D721Med (cell line): ENCODE measurements around the gene NTRK3.
A peak's percentile ranks its signal among the peaks of the same experiment; 100 is the strongest.

Experiments used
- DNase-seq: peaks from one replicate; pipeline ENCODE4 v3.0.0; 2011; ENCODE audit warnings: low spot score; ENCODE audit not compliant: insufficient read length
- FAIRE-seq: peaks from 2 replicates; lab custom pipeline; 2011; peaks lifted over from hg19 to GRCh38; lab: Jason Lieb, UNC
- TF ChIP-seq, protein P1 (sequence below): IDR thresholded peaks from 2 replicates; pipeline ENCODE4 v1.5.1; 2012; ENCODE audit warnings: mild to moderate bottlenecking, control low read depth; ENCODE audit not compliant: insufficient read depth; ENCODE audit errors: missing control alignments

The NTRK3 gene

GRCh38 chr15:88249220-88249619 is 7.3 kb downstream of the NTRK3 start:
- DNase-seq (no peak), FAIRE-seq (no peak)
- TF ChIP-seq, protein P1, sequence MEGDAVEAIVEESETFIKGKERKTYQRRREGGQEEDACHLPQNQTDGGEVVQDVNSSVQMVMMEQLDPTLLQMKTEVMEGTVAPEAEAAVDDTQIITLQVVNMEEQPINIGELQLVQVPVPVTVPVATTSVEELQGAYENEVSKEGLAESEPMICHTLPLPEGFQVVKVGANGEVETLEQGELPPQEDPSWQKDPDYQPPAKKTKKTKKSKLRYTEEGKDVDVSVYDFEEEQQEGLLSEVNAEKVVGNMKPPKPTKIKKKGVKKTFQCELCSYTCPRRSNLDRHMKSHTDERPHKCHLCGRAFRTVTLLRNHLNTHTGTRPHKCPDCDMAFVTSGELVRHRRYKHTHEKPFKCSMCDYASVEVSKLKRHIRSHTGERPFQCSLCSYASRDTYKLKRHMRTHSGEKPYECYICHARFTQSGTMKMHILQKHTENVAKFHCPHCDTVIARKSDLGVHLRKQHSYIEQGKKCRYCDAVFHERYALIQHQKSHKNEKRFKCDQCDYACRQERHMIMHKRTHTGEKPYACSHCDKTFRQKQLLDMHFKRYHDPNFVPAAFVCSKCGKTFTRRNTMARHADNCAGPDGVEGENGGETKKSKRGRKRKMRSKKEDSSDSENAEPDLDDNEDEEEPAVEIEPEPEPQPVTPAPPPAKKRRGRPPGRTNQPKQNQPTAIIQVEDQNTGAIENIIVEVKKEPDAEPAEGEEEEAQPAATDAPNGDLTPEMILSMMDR: no peak

- TF ChIP-seq, protein P1: no peak
- no peak for FAIRE-seq
- no peak for DNase-seq
Observed at GRCh38 chr15:88247914-88248313, 8.6 kb downstream of the NTRK3 start.

DNA sequence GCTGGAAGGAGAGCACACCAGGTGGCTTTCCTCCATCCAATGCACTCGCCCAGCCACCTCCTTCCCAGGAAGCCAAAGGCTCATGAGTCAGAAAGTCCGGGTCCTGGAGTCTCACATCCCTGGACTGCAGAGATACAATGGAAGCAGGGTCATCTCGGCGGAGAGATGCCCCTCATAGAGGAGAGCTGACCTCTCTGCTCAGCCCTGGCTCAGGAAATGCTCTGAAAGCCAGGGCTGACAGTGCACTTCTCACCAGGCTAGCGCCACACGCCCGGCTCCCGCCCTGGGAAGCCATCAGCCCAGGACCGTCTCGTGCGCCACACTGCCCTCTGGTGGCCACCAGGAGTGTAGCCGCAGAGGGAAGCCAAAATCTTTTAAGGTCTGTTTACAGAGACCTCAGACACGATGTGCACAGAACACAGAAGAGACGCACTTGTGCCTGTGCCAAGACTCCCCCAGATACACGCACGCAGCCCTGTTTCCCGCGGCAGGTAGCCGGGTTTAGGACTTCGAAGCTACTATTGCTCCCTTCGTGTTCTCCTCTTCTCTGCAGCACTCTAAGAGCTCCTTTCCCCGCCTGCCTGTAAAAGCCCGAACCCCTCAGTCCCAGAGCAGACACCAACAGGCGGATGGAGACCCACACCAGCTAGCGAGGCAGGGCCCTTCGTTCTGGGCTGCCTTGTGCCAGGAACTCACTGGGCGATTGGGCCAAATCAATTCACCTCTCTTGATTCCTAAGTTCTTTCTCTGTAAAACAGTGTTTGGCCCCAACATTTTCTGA is 9.7 kb downstream of the NTRK3 start:
- TF ChIP-seq, protein P1: peak; percentile 94
- DNase-seq (peak; percentile 55), FAIRE-seq (no peak)

GRCh38 chr15:88246081-88246480 is 10.5 kb downstream of the NTRK3 start:
- TF ChIP-seq, protein P1: no peak
- FAIRE-seq (no peak), DNase-seq (no peak)

DNA sequence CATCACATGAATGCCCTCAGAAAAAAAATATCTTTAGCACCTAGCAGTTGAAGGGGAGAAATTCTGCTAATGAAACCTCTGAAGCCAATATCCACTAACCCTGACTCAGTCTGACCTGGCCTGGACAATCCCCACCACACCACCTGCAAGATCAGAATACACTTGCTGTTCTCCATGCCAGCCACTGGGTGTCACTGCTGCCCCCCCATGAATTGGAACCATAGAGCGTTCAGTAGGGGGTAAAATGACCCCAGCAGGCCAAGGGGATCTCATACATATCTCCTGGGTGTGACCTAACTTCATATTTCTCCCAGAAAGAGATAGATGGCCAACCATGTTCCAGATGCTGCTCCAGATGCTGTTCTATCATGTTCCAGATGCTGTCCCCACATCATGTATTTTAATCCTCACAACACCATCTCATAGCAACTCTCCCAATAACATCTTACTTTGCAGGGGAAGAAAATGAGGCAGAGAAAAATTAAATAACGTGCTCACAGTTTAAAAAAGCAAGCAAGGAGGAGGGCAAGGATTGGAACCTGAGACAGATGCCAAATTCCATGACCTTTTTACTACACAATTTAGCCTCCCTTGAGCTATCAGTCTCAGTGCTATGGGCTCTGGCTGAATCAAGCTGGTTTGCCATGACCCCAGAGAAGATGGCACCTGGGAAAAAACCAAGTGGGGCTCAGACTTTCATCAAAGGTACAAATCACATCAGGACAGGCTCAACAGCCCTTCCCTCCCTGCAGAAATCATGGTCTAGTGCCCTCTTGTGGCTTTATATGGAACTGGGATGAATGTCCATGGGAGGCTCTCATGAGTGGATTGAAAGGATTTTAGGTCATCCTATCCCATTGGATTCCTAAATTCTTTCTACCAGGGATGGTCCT is 12.4 kb downstream of the NTRK3 start:
- TF ChIP-seq, protein P1: peak; percentile 57
- no peak for FAIRE-seq
- DNase-seq: no peak

DNA sequence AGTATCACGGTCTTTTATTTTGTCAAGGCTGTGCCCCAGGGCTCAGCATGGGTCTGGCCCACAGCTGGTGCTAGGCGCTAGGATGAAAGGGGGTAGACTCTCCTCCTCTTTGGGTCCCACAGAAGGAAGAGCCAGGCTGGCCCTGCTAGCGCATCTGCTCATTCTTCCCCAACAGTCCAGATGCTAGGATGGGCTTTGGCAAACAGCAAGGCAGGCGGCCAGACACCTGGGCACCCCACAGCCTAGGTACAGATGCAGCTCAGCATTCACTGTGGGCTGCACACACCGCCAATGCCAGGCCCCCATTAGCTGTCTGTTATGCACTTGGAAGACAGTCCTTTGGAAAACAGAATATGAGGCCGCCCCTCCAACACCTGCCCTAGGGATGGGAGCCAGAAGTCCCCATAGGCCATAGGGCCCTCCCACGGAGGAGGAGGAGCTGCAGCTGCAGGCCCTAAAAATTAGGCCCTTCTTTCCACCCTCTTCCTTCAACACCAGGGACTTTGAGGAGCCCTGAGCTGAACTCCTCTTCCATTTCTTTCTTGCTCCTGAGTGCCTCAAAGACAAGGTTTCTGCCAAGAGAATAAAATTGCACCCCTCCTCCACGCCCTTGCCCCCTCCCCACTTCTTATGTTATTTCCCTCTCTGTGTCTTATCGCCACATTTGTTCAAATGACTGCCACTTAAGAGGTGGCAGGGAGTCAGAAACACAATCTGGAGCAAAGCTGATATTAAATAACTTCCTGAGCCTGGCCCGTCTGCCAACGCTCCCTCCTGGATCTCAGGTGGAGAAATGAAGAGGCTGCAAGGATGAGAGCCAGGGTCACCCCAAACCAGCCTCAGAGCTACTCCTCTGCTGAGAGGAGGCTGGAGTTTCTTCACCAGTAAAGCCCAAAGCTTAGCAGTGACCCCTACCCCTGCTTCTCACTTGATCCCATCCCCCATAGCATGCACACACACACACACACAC is 13.7 kb downstream of the NTRK3 start:
- TF ChIP-seq, protein P1: no peak
- no peak for DNase-seq
- FAIRE-seq: no peak
